GM21515 (cell line): ENCODE data around the gene ASB17.
"Not testable (repeated sequence)": the region's sequence is repeated elsewhere in the genome, so short reads cannot be mapped to it uniquely, and the experiment has no call there.

ENCODE experiments used
- ATAC-seq: cut with Tn5 transposase; IDR thresholded peaks from one replicate; pipeline ENCODE4 v1.9.1; 2021; ENCODE audit not compliant: unreplicated experiment

The ASB17 gene

GRCh38 chr1:75932304-75932703 lies at the start of gene ASB17:
Gene ASB17, minus strand, starts transcription at chr1:75932404. Its CDS starts 113 bp downstream, at chr1:75932291.
- ATAC-seq, result no peak

- peak; percentile 56 for ATAC-seq
These were observed 49.0 kb upstream of the ASB17 start for GRCh38 chr1:75980972-75981897.

GRCh38 chr1:75970631-75971030 lies 38.4 kb upstream of the ASB17 start:
- no peak for ATAC-seq

- ATAC-seq, result no peak
These were observed 37.3 kb upstream of the ASB17 start for GRCh38 chr1:75969550-75969949.

GRCh38 chr1:75967719-75968118 lies 35.5 kb upstream of the ASB17 start:
- no peak for ATAC-seq

GRCh38 chr1:75964760-75965408 lies 32.7 kb upstream of the ASB17 start:
- no peak for ATAC-seq

- ATAC-seq, result not testable (repeated sequence)
These were observed 32.0 kb upstream of the ASB17 start for GRCh38 chr1:75964110-75964759.

- ATAC-seq, result no peak
These were observed 22.4 kb upstream of the ASB17 start for GRCh38 chr1:75954586-75954985.

- ATAC-seq, result no peak
These were observed 21.3 kb upstream of the ASB17 start for GRCh38 chr1:75953461-75953860.

GRCh38 chr1:75952016-75952415 lies 19.8 kb upstream of the ASB17 start:
- no peak for ATAC-seq

- ATAC-seq, result no peak
These were observed 18.0 kb upstream of the ASB17 start for GRCh38 chr1:75950176-75950575.

- ATAC-seq, result not testable (repeated sequence)
These were observed 10.8 kb upstream of the ASB17 start for GRCh38 chr1:75943037-75943436.

- no peak for ATAC-seq
These were observed 4.8 kb upstream of the ASB17 start for GRCh38 chr1:75937034-75937433.

- ATAC-seq, result no peak
These were observed 9.5 kb downstream of the ASB17 start for GRCh38 chr1:75922698-75923097.

- no peak for ATAC-seq
These were observed 15.4 kb downstream of the ASB17 start for GRCh38 chr1:75916834-75917233.

GRCh38 chr1:75908717-75909152 lies 23.5 kb downstream of the ASB17 start:
- peak; percentile 80 for ATAC-seq

- ATAC-seq, result no peak
These were observed 30.8 kb downstream of the ASB17 start for GRCh38 chr1:75901371-75901770.

GRCh38 chr1:75884437-75884836 lies 47.8 kb downstream of the ASB17 start:
- ATAC-seq, result no peak

GRCh38 chr1:75879985-75880384 lies 52.2 kb downstream of the ASB17 start:
- ATAC-seq, result no peak

- ATAC-seq, result no peak
These were observed 61.3 kb downstream of the ASB17 start for GRCh38 chr1:75870951-75871350.
